ENCODE results near the gene SCAMP3. TPM values are rescaled to one million over a fixed set of nuclear protein-coding genes. Genes with fewer than 3 reads are reported as not detected.

The SCAMP3 gene
- total and polyA plus RNA-seq, 10 of the 15 experiments (the other 5 are each of a cell fraction or from before 2014, with no cell fraction given), result 17.2 to 133 (median 87.3) TPM

- peak; percentile 86 for TF ChIP-seq POLR2AphosphoS2 (IDR thresholded peaks at IDR 0.05; ENCODE audit: low read depth, low read length)
- no peak for TF ChIP-seq MEF2B (IDR thresholded peaks at IDR 0.05; ENCODE audit: partially characterized antibody, poor library complexity, severe bottlenecking)
- TF ChIP-seq MYB (IDR thresholded peaks at IDR 0.05; ENCODE audit: borderline replicate concordance, low read depth, low read length), result no peak
- TF ChIP-seq ZNF687 (IDR thresholded peaks at IDR 0.05), result peak; percentile 18; the same call in 1 of the 2 replicates
- no peak for TF ChIP-seq SRF (IDR thresholded peaks at IDR 0.05; ENCODE audit: low read depth in 2 of 2, low read length in 2 of 2)
- no peak for TF ChIP-seq TARDBP (IDR thresholded peaks at IDR 0.05; ENCODE audit: borderline replicate concordance)
- TF ChIP-seq ZNF384 (IDR thresholded peaks at IDR 0.05; ENCODE audit: borderline replicate concordance, low read depth, low read length), result no peak
Observed at GRCh38 chr1:155227261-155228095, 34.7 kb downstream of the SCAMP3 start (continued).

Data from GM12878 (cell line).